ENCODE measurements around the gene DOK4. TPM values are rescaled to one million over a fixed set of nuclear protein-coding genes. Genes with fewer than 3 reads are reported as not detected.

The DOK4 gene
- total and polyA plus RNA-seq, 2 donors (not counting 1 experiment from before 2014, with no cell fraction given): 1.6 to 2.5 TPM

- Histone ChIP-seq H3K27ac (ENCODE audit: low read length in 2 of 2) (no peak overlapping the region), H3K79me2 (ENCODE audit: control insufficient read depth, insufficient read depth, low read length) (no peaks in the 10 kb centered on the region), H4K20me1 (ENCODE audit: control insufficient read depth, insufficient read depth, low read length, poor library complexity, severe bottlenecking) (no peaks in the 10 kb centered on the region), H3K4me2 (replicated peaks; ENCODE audit: low read depth, low read length, poor library complexity, severe bottlenecking) (no peak overlapping the region), H3K27me3 (replicated peaks in 1 of 4; ENCODE audit: control extremely low read depth in 1 of 4, control insufficient read depth in 3 of 4, insufficient read depth in 4 of 4, low read length in 3 of 4) (no peaks in the 10 kb centered on the region), H3K4me3 (ENCODE audit: control extremely low read depth in 1 of 5, extremely low read depth in 1 of 5, insufficient read depth in 1 of 5, low read depth in 2 of 5, low read length in 4 of 5) (no peak overlapping the region), H2AFZ (ENCODE audit: insufficient read depth, low read depth, low read length, poor library complexity, severe bottlenecking) (no peak overlapping the region), H3K9me3 (ENCODE audit: control extremely low read depth in 1 of 3, control insufficient read depth in 2 of 3, insufficient read depth in 1 of 3, low read length in 2 of 3) (peaks cover 0 to 5% (median 0%) of the 10 kb centered on the region in 3 donors), H3K4me1 (ENCODE audit: control insufficient read depth in 2 of 2, insufficient read depth in 2 of 2, low read length in 2 of 2) (peaks cover 9 to 15% of the 10 kb centered on the region in 2 donors), H3K36me3 (replicated peaks in 1 of 2; ENCODE audit: control extremely low read depth in 1 of 2, control insufficient read depth in 1 of 2, extremely low read depth in 1 of 2, insufficient read depth in 2 of 2, low read length in 1 of 2) (no peaks in the 10 kb centered on the region), H3K9ac (ENCODE audit: low read length) (no peak overlapping the region)
- intact Hi-C loops (cut with micrococcal nuclease): no loop called here
- H3K9me3 Mint-ChIP-seq (ENCODE audit: insufficient read depth): no peaks in the 10 kb centered on the region
- WGBS (ENCODE audit: insufficient coverage): 40% methylated on average over 1 of the region's 4 CpGs
- H3K27ac Mint-ChIP-seq: no peak overlapping the region
- peaks cover 14% of the 10 kb centered on the region for H3K27me3 Mint-ChIP-seq
- H3K4me3 Mint-ChIP-seq: no peak overlapping the region
- POLR2A ChIA-PET: no interaction called here
- DNase-seq (no peak), ATAC-seq (ENCODE audit: low read depth) (no peak)
- CTCF ChIA-PET: interaction anchor here (1.1 kb wide), 1 partner anchor 22 kb away, joined by 3 read pairs; no protein-coding TSS in a partner anchor
- H3K4me1 Mint-ChIP-seq: peaks cover 9% of the 10 kb centered on the region
- TF ChIP-seq, protein P1, sequence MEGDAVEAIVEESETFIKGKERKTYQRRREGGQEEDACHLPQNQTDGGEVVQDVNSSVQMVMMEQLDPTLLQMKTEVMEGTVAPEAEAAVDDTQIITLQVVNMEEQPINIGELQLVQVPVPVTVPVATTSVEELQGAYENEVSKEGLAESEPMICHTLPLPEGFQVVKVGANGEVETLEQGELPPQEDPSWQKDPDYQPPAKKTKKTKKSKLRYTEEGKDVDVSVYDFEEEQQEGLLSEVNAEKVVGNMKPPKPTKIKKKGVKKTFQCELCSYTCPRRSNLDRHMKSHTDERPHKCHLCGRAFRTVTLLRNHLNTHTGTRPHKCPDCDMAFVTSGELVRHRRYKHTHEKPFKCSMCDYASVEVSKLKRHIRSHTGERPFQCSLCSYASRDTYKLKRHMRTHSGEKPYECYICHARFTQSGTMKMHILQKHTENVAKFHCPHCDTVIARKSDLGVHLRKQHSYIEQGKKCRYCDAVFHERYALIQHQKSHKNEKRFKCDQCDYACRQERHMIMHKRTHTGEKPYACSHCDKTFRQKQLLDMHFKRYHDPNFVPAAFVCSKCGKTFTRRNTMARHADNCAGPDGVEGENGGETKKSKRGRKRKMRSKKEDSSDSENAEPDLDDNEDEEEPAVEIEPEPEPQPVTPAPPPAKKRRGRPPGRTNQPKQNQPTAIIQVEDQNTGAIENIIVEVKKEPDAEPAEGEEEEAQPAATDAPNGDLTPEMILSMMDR (IDR thresholded peaks at IDR 0.05): no peak
- TF ChIP-seq EZH2 (IDR thresholded peaks at IDR 0.05; ENCODE audit: borderline replicate concordance, insufficient read depth, low read depth, low read length, poor library complexity, severe bottlenecking): no peak
These were observed 11.7 kb upstream of the DOK4 start for GRCh38 chr16:57498031-57498430.

DNA sequence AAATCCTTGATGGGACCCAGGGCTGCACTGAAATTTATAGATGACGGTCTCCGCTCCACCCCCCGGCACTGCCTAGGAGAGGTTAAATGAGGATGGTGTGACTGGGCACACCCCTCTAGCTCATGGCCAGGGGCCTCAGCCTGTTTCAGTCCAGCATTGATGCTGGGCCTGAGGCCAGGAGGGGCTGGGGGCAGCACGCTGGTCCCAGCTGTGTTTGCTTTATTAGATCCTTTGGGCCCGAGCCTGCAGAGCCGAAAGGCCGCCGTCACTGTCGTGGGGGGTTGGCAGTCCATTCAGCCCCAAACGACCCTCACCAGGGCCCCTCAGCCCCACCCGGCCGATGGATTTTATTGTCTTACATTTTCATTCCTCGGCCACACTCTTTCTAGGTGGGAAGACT lies 10.8 kb upstream of the DOK4 start:
- Mint-ChIP-seq H3K9me3 (ENCODE audit: insufficient read depth) (no peaks in the 10 kb centered on the region), H3K4me1 (peaks cover 11% of the 10 kb centered on the region), H3K27me3 (peaks cover 11% of the 10 kb centered on the region), H3K27ac (no peak overlapping the region), H3K4me3 (no peak overlapping the region)
- intact Hi-C loops (cut with micrococcal nuclease): no loop called here
- H3K9ac ChIP-seq (ENCODE audit: low read length): no peak overlapping the region
- no peak overlapping the region for H3K4me2 ChIP-seq (replicated peaks; ENCODE audit: low read depth, low read length, poor library complexity, severe bottlenecking)
- no peak overlapping the region for H2AFZ ChIP-seq (ENCODE audit: insufficient read depth, low read depth, low read length, poor library complexity, severe bottlenecking)
- DNase-seq (no peak), ATAC-seq (ENCODE audit: low read depth) (no peak)
- no peaks in the 10 kb centered on the region for H3K79me2 ChIP-seq (ENCODE audit: control insufficient read depth, insufficient read depth, low read length)
- no peak overlapping the region for H3K27ac ChIP-seq (ENCODE audit: low read length in 2 of 2)
- H3K36me3 ChIP-seq (replicated peaks in 1 of 2; ENCODE audit: control extremely low read depth in 1 of 2, control insufficient read depth in 1 of 2, extremely low read depth in 1 of 2, insufficient read depth in 2 of 2, low read length in 1 of 2): no peaks in the 10 kb centered on the region
- H3K4me1 ChIP-seq (ENCODE audit: control insufficient read depth in 2 of 2, insufficient read depth in 2 of 2, low read length in 2 of 2): peaks cover 13 to 23% of the 10 kb centered on the region in 2 donors
- H3K4me3 ChIP-seq (ENCODE audit: control extremely low read depth in 1 of 5, extremely low read depth in 1 of 5, insufficient read depth in 1 of 5, low read depth in 2 of 5, low read length in 4 of 5): no peak overlapping the region
- H4K20me1 ChIP-seq (ENCODE audit: control insufficient read depth, insufficient read depth, low read length, poor library complexity, severe bottlenecking): no peaks in the 10 kb centered on the region
- peaks cover 0 to 8% (median 0%) of the 10 kb centered on the region in 3 donors for H3K9me3 ChIP-seq (ENCODE audit: control extremely low read depth in 1 of 3, control insufficient read depth in 2 of 3, insufficient read depth in 1 of 3, low read length in 2 of 3)
- POLR2A ChIA-PET: no interaction called here
- 97% methylated on average over 9 of the region's 13 CpGs for WGBS (ENCODE audit: insufficient coverage)
- CTCF ChIA-PET: interaction anchor here (0.6 kb wide), 1 partner anchor 315 kb away, joined by 4 read pairs; no protein-coding TSS in a partner anchor
- TF ChIP-seq, protein P1 (IDR thresholded peaks at IDR 0.05): no peak
- no peak for TF ChIP-seq EZH2 (IDR thresholded peaks at IDR 0.05; ENCODE audit: borderline replicate concordance, insufficient read depth, low read depth, low read length, poor library complexity, severe bottlenecking)
- H3K27me3 ChIP-seq (replicated peaks in 1 of 4; ENCODE audit: control extremely low read depth in 1 of 4, control insufficient read depth in 3 of 4, insufficient read depth in 4 of 4, low read length in 3 of 4): no peaks in the 10 kb centered on the region
